WTC11 (cell line): ENCODE results near the gene MINDY4B.

Experiments
- AFF4 ChIP-seq: sonication (generic); formaldehyde crosslinking; IDR thresholded peaks from 2 replicates; pipeline ENCODE4 v1.8.1; 2023; ENCODE audit warnings: mild to moderate bottlenecking, missing genetic modification reagents, borderline replicate concordance
- CTCF ChIP-seq: fragments of 200-600 bp; IDR thresholded peaks from 2 replicates; pipeline ENCODE4 v1.8.0; 2022; ENCODE audit warnings: antibody characterized with exemption
- E2F4 ChIP-seq: sonication (generic); formaldehyde crosslinking; IDR thresholded peaks from 2 replicates; pipeline ENCODE4 v1.8.1; 2022; ENCODE audit warnings: low read depth, mild to moderate bottlenecking, moderate library complexity, missing genetic modification reagents, borderline replicate concordance
- HMGXB4 ChIP-seq: sonication (generic); formaldehyde crosslinking; IDR thresholded peaks from 2 replicates; pipeline ENCODE4 v1.8.1; 2023; ENCODE audit warnings: mild to moderate bottlenecking, moderate library complexity, missing genetic modification reagents
- KAT7 ChIP-seq: sonication (generic); formaldehyde crosslinking; IDR thresholded peaks from 2 replicates; pipeline ENCODE4 v1.8.1; 2023; ENCODE audit warnings: missing genetic modification reagents, mild to moderate bottlenecking, borderline replicate concordance
- MAX ChIP-seq: sonication (generic); formaldehyde crosslinking; IDR thresholded peaks from 2 replicates; pipeline ENCODE4 v1.8.0; 2022; ENCODE audit warnings: mild to moderate bottlenecking, missing genetic modification reagents
- NR2C2 ChIP-seq: sonication (generic); formaldehyde crosslinking; IDR thresholded peaks from 2 replicates; pipeline ENCODE4 v1.8.0; 2022; ENCODE audit warnings: mild to moderate bottlenecking, missing genetic modification reagents
- SP1 ChIP-seq: sonication (generic); formaldehyde crosslinking; conservative IDR thresholded peaks from 2 replicates; pipeline ENCODE4 v1.8.1; 2022; ENCODE audit warnings: missing genetic modification reagents
- ZNF416 ChIP-seq: fragments of 250-450 bp; sonication (Bioruptor Pico); IDR thresholded peaks from 2 replicates; pipeline ENCODE4 v1.9.0; 2021; ENCODE audit warnings: mild to moderate bottlenecking, inconsistent platforms
- ZNF512 ChIP-seq: sonication (generic); formaldehyde crosslinking; IDR thresholded peaks from 2 replicates; pipeline ENCODE4 v1.8.1; 2022; ENCODE audit warnings: missing genetic modification reagents, borderline replicate concordance

- TF ChIP-seq CTCF, result no peak
- TF ChIP-seq E2F4 (CRISPR knock-in tag), result no peak
- no peak for TF ChIP-seq AFF4 (CRISPR knock-in tag)
- no peak for TF ChIP-seq KAT7
- no peak for TF ChIP-seq ZNF512 (CRISPR knock-in tag)
- no peak for TF ChIP-seq ZNF416 (CRISPR knock-in tag)
- TF ChIP-seq MAX (CRISPR knock-in tag), result no peak
- TF ChIP-seq HMGXB4 (CRISPR knock-in tag), result no peak
- TF ChIP-seq NR2C2 (CRISPR knock-in tag), result no peak
- TF ChIP-seq SP1 (CRISPR knock-in tag), result no peak
Measured at GRCh38 chr3:150931745-150932144, 26.5 kb upstream of the MINDY4B start.
